Pericardium fibroblast (primary cell): ENCODE results near the gene ECSCR. TPM values are rescaled to one million over a fixed set of nuclear protein-coding genes. Genes with fewer than 3 reads are reported as not detected.

Experiments used
- total RNA-seq: library from RNA; depleted of rRNA; stranded (reverse); fragments of >200 nt; gene quantifications from 2 replicates; pipeline ENCODE4 v1.2.3, GENCODE V29; 2015

ECSCR gene
- total RNA-seq, result 1.0 and 1.5 TPM in 2 replicates

GRCh38 chr5:139462586-139463276 lies at the start of gene ECSCR:
TSS of gene ECSCR (minus strand) at chr5:139462743. CDS start at chr5:139462670, 73 bp downstream.

GRCh38 chr5:139482050-139482889 lies 19.7 kb upstream of the ECSCR start, which contains the start of gene STING1:
TSS of gene STING1 (minus strand) at chr5:139482758. CDS start at chr5:139481704, 1,054 bp downstream.

GRCh38 chr5:139470821-139471300 lies 8.3 kb upstream of the ECSCR start, which contains the start of gene SMIM33:
TSS of gene SMIM33 (plus strand) at chr5:139471004. CDS start at chr5:139471122, 118 bp downstream.

GRCh38 chr5:139439013-139439903 lies 23.3 kb downstream of the ECSCR start, which contains the start of gene DNAJC18:
TSS of gene DNAJC18 (minus strand) at chr5:139439525. CDS start at chr5:139439445, 80 bp downstream.

GRCh38 chr5:139403787-139404483 lies 58.6 kb downstream of the ECSCR start, which contains the start of gene SPATA24:
TSS of gene SPATA24 (minus strand) at chr5:139404089. CDS start at chr5:139404060, 29 bp downstream.

Other genes with a start within 250 kb of the ECSCR start
- 110 and 141 TPM in 2 replicates for gene MATR3, start 169.0 kb downstream of the ECSCR start, total RNA-seq
- 58.7 and 69.2 TPM in 2 replicates for gene PAIP2, start 120.9 kb downstream of the ECSCR start, total RNA-seq
- not detected in 2 replicates for gene SLC23A1, start 79.4 kb downstream of the ECSCR start, total RNA-seq
- gene MZB1, start 72.8 kb downstream of the ECSCR start, total RNA-seq, result not detected in 2 replicates
- 1.5 and 2.2 TPM in 2 replicates for gene PROB1, start 67.6 kb downstream of the ECSCR start, total RNA-seq
- 4.1 and 9.4 TPM in 2 replicates for gene SPATA24, start 58.7 kb downstream of the ECSCR start, total RNA-seq
- 6.3 and 14.5 TPM in 2 replicates for gene DNAJC18, start 23.2 kb downstream of the ECSCR start, total RNA-seq
- not detected in 2 replicates for gene SMIM33, start 8.3 kb upstream of the ECSCR start, total RNA-seq
- 74.2 and 127 TPM in 2 replicates for gene STING1, start 20.0 kb upstream of the ECSCR start, total RNA-seq
- 69.5 and 80.3 TPM in 2 replicates for gene UBE2D2, start 98.6 kb upstream of the ECSCR start, total RNA-seq
- gene CXXC5, start 185.6 kb upstream of the ECSCR start, total RNA-seq, result 64.5 and 65.8 TPM in 2 replicates